WTC11 (cell line): Measurements from ENCODE around the gene LYST. TPM values are rescaled to one million over a fixed set of nuclear protein-coding genes. Genes with fewer than 3 reads are reported as not detected.

ENCODE experiments used
- ATAC-seq: fragments of 200-7000 bp; cut with Tn5 transposase; 2 replicates; pipeline ENCODE4 v1.10.0; 2021; ENCODE audit warnings: mild to moderate bottlenecking, moderate library complexity
- CTCF ChIA-PET: fragments of 300-600 bp; sonication (Branson Sonifier 250); formaldehyde crosslinking; loops from one replicate; lab custom pipeline; 2021; ENCODE audit warnings: antibody characterized with exemption; lab: Charles Lee
- POLR2A ChIA-PET: fragments of 350-600 bp; sonication (Branson Sonifier 250); formaldehyde crosslinking; loops from one replicate; lab custom pipeline; 2021; ENCODE audit warnings: antibody characterized with exemption; lab: Charles Lee
- DNase-seq: peaks from one replicate; pipeline ENCODE4 v3.0.0; 2021; ENCODE audit warnings: low spot score
- H3K27ac Mint-ChIP-seq: 2 replicates; pipeline ENCODE4 v1.8.0; 2021; ENCODE audit warnings: mixed read lengths
- H3K27me3 Mint-ChIP-seq: 2 replicates; pipeline ENCODE4 v1.8.0; 2021; ENCODE audit warnings: low read depth, mild to moderate bottlenecking, moderate library complexity, mixed read lengths
- H3K36me3 Mint-ChIP-seq: 2 replicates; pipeline ENCODE4 v1.8.0; 2021; ENCODE audit warnings: mixed read lengths
- H3K4me1 Mint-ChIP-seq: 2 replicates; pipeline ENCODE4 v1.8.0; 2022; ENCODE audit warnings: mixed read lengths
- H3K4me3 Mint-ChIP-seq: 2 replicates; pipeline ENCODE4 v1.8.0; 2021; ENCODE audit warnings: mild to moderate bottlenecking, moderate library complexity, mixed read lengths
- H3K9me3 Mint-ChIP-seq: 2 replicates; pipeline ENCODE4 v1.8.0; 2021; ENCODE audit warnings: mixed read lengths
- ELF4 ChIP-seq: sonication (generic); formaldehyde crosslinking; IDR thresholded peaks from 2 replicates; pipeline ENCODE4 v1.8.1; 2022; ENCODE audit warnings: low read depth, mild to moderate bottlenecking, moderate library complexity, missing genetic modification reagents
- ETV6 ChIP-seq: sonication (generic); formaldehyde crosslinking; IDR thresholded peaks from 2 replicates; pipeline ENCODE4 v1.8.1; 2022; ENCODE audit warnings: mild to moderate bottlenecking, missing genetic modification reagents
- FOXJ3 ChIP-seq: sonication (generic); formaldehyde crosslinking; IDR thresholded peaks from 2 replicates; pipeline ENCODE4 v1.9.0; 2021; ENCODE audit warnings: missing genetic modification reagents, mild to moderate bottlenecking, borderline replicate concordance
- FOXP1 ChIP-seq: sonication (generic); formaldehyde crosslinking; IDR thresholded peaks from 2 replicates; pipeline ENCODE4 v1.8.0; 2022; ENCODE audit warnings: missing genetic modification reagents, mild to moderate bottlenecking, moderate library complexity, borderline replicate concordance
- HMGA2 ChIP-seq: fragments of 250-450 bp; sonication (Bioruptor Pico); IDR thresholded peaks from 2 replicates; pipeline ENCODE4 v1.4.0; 2021; ENCODE audit warnings: mild to moderate bottlenecking, moderate library complexity
- MAX ChIP-seq: sonication (generic); formaldehyde crosslinking; IDR thresholded peaks from 2 replicates; pipeline ENCODE4 v1.8.0; 2022; ENCODE audit warnings: mild to moderate bottlenecking, missing genetic modification reagents
- MLX ChIP-seq: sonication (generic); formaldehyde crosslinking; IDR thresholded peaks from 2 replicates; pipeline ENCODE4 v1.8.1; 2023; ENCODE audit warnings: mild to moderate bottlenecking, missing genetic modification reagents, moderate library complexity
- NFYB ChIP-seq: sonication (generic); formaldehyde crosslinking; conservative IDR thresholded peaks from 2 replicates; pipeline ENCODE4 v1.8.0; 2022; ENCODE audit warnings: low read depth, missing genetic modification reagents
- ZNF416 ChIP-seq: fragments of 250-450 bp; sonication (Bioruptor Pico); IDR thresholded peaks from 2 replicates; pipeline ENCODE4 v1.9.0; 2021; ENCODE audit warnings: mild to moderate bottlenecking, inconsistent platforms
- ZNF423 ChIP-seq: fragments of 250-450 bp; sonication (Bioruptor Pico); IDR thresholded peaks from 2 replicates; pipeline ENCODE4 v2.1.2; 2022; ENCODE audit warnings: mild to moderate bottlenecking, moderate library complexity
- ZNF532 ChIP-seq: fragments of 250-450 bp; sonication (Bioruptor Pico); IDR thresholded peaks from 2 replicates; pipeline ENCODE4 v1.9.0; 2021; ENCODE audit warnings: mild to moderate bottlenecking, borderline replicate concordance
- total RNA-seq: library from RNA; stranded (reverse); gene quantifications from 3 replicates; pipeline ENCODE4 v1.2.3, GENCODE V29; 2021
- TF ChIP-seq, protein P1 (sequence below): fragments of 200-600 bp; IDR thresholded peaks from 2 replicates; pipeline ENCODE4 v1.8.0; 2022; ENCODE audit warnings: antibody characterized with exemption
- TF ChIP-seq, protein P2 (sequence below): sonication (generic); formaldehyde crosslinking; IDR thresholded peaks from 2 replicates; pipeline ENCODE4 v1.8.1; 2023; ENCODE audit warnings: mild to moderate bottlenecking, missing genetic modification reagents

The LYST gene
- total RNA-seq, 1 experiment from 2014 or later: 0.59 TPM

GRCh38 chr1:235834620-235835019 is 32.1 kb downstream of the LYST start (continued):
- TF ChIP-seq, protein P1, sequence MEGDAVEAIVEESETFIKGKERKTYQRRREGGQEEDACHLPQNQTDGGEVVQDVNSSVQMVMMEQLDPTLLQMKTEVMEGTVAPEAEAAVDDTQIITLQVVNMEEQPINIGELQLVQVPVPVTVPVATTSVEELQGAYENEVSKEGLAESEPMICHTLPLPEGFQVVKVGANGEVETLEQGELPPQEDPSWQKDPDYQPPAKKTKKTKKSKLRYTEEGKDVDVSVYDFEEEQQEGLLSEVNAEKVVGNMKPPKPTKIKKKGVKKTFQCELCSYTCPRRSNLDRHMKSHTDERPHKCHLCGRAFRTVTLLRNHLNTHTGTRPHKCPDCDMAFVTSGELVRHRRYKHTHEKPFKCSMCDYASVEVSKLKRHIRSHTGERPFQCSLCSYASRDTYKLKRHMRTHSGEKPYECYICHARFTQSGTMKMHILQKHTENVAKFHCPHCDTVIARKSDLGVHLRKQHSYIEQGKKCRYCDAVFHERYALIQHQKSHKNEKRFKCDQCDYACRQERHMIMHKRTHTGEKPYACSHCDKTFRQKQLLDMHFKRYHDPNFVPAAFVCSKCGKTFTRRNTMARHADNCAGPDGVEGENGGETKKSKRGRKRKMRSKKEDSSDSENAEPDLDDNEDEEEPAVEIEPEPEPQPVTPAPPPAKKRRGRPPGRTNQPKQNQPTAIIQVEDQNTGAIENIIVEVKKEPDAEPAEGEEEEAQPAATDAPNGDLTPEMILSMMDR: no peak
- TF ChIP-seq MLX (CRISPR knock-in tag) (no peak), ETV6 (CRISPR knock-in tag) (no peak), NFYB (CRISPR knock-in tag) (no peak), ZNF532 (CRISPR knock-in tag) (no peak), MAX (CRISPR knock-in tag) (no peak)
- TF ChIP-seq, protein P2, sequence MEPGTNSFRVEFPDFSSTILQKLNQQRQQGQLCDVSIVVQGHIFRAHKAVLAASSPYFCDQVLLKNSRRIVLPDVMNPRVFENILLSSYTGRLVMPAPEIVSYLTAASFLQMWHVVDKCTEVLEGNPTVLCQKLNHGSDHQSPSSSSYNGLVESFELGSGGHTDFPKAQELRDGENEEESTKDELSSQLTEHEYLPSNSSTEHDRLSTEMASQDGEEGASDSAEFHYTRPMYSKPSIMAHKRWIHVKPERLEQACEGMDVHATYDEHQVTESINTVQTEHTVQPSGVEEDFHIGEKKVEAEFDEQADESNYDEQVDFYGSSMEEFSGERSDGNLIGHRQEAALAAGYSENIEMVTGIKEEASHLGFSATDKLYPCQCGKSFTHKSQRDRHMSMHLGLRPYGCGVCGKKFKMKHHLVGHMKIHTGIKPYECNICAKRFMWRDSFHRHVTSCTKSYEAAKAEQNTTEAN (CRISPR knock-in tag): no peak
- TF ChIP-seq, all 79 proteins: peak for 0

GRCh38 chr1:235832011-235832410 is 34.7 kb downstream of the LYST start:
- ATAC-seq (no peak), DNase-seq (no peak)
- H3K36me3 Mint-ChIP-seq: no peaks in the 10 kb centered on the region
- no peak overlapping the region for H3K27ac Mint-ChIP-seq
- no peaks in the 10 kb centered on the region for H3K4me1 Mint-ChIP-seq
- ChIA-PET CTCF (no interaction called here), POLR2A (no interaction called here)
- TF ChIP-seq FOXP1 (CRISPR knock-in tag) (no peak), ELF4 (CRISPR knock-in tag) (no peak), ZNF423 (CRISPR knock-in tag) (no peak)
- H3K27me3 Mint-ChIP-seq: no peaks in the 10 kb centered on the region
- no peaks in the 10 kb centered on the region for H3K9me3 Mint-ChIP-seq
- no peak overlapping the region for H3K4me3 Mint-ChIP-seq

- Mint-ChIP-seq H3K27ac (no peak overlapping the region), H3K4me3 (no peak overlapping the region), H3K4me1 (no peaks in the 10 kb centered on the region)
- no peak for DNase-seq
- TF ChIP-seq ELF4 (CRISPR knock-in tag) (no peak), FOXJ3 (CRISPR knock-in tag) (no peak), HMGA2 (CRISPR knock-in tag) (no peak), ZNF416 (no peak)
- TF ChIP-seq, all 79 proteins: peak for 0
- POLR2A ChIA-PET: interaction anchor here (0.6 kb wide), 1 partner anchor 12 kb away, joined by 3 read pairs; no protein-coding TSS in a partner anchor
- H3K27me3 Mint-ChIP-seq: no peaks in the 10 kb centered on the region
- no peaks in the 10 kb centered on the region for H3K36me3 Mint-ChIP-seq
- no peak for ATAC-seq
- CTCF ChIA-PET: interaction anchor here (1.6 to 2.2 kb wide), 2 partner anchors 14 to 141 kb away, joined by 4 to 8 read pairs; no protein-coding TSS in a partner anchor
- H3K9me3 Mint-ChIP-seq: no peaks in the 10 kb centered on the region
Measured at GRCh38 chr1:235831148-235831547, 35.6 kb downstream of the LYST start.
